Endothelial cell of hepatic sinusoid (primary cell): ENCODE data around the gene SYTL5.

Source experiments
- in situ Hi-C: cut with HindIII; loops from 2 replicates; pipeline ENCODE4 v1.10.0; 2017; ENCODE audit warnings: low sequenced_read_pairs

Gene SYTL5

GRCh38 chrX:38127961-38128360 is 121.6 kb downstream of the SYTL5 start:
- in situ Hi-C loops, result no loop called here

- in situ Hi-C loops, result no loop called here
Observed at GRCh38 chrX:38129366-38129765, 123.0 kb downstream of the SYTL5 start.

DNA sequence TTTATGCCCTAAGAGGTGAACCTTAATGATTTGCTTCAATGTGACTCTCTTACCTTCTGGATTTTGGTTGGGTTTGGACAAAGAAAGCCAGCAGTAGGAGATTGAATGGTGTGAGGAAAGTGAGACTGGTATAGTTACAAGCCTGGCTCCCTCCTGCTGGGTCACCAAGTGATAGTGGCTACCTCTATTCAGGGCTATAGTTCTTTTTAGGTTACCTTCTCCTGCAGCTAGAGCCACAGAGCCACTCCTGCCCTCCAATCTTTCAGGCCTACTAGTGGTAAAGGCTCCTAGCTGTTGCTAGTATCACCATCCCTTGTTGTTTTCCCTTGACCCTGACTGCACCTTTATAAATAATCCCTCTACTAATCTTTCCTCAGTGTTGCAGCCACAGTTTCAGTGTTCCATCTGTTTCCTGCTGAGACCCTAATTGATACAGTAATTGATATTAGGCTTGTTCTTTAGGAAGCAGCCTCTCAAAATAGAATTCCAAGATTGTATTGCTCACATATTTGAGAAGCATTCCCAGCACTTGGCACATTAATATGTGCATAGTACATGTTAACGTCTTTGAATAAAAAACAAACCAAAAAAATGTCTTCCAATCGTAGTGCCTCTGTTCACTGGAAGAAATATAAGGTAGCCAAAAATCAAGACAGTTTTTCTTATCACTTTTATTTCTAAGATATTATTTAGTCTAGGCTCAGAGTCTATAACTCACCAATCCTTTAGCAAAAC is 132.0 kb downstream of the SYTL5 start:
- in situ Hi-C loops, result no loop called here

DNA sequence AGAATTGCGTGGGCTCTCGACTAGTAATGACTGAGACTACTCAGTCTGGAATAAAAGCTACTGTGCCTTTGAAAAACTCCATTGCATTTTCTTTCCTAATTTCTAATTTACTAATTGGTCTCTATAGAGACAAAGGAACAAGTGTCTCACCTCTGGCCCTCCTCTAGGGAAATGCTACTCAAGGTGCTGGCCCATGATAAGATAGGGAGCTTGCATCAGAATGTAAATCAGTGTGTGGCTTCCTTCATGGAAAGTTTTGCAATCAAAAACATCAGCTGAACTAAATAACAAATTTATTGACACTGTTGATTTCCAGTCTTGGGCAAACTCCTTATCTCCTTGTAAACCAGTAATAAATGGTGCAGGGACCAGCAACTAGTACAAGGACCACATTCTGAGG is 132.5 kb downstream of the SYTL5 start:
- in situ Hi-C loops, result no loop called here

DNA sequence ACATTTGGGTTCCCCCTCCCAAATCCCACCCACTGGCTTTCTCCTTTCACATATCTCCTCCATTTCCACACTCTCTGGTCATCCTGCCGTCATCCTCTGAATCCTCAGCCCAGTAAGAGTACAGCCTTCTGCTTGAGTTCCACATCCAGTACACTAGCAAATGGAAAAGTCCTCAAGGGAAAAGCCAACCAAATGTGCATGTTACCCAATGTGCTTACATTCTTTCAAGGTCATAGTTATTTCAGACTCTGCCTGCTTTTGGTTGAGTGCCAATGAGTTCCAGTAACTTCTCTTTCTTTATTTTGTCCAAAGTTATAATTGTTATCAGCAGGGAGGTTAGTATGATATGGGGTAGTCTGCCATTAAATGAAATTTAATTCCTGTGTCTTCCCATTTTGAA is 136.3 kb downstream of the SYTL5 start:
- in situ Hi-C loops, result no loop called here

DNA sequence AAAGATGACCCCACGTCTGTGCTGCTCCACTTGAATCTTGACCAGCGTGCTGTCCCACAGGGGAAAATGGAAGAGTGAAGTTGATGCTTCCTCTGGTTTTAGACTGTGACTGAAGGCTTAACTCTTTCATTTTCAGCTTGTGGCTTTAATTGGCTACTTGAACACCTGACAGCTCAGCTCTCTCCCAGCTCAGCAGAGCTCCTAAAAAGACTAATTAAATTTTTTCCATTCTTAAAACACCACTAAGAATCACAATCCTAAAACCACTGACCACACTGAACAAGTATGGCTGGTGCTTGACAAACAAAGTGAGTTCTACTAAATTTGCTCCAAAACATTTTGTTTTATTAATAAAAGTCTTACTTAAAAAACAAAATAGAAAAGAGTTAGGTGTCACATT is 142.7 kb downstream of the SYTL5 start:
- in situ Hi-C loops, result no loop called here

DNA sequence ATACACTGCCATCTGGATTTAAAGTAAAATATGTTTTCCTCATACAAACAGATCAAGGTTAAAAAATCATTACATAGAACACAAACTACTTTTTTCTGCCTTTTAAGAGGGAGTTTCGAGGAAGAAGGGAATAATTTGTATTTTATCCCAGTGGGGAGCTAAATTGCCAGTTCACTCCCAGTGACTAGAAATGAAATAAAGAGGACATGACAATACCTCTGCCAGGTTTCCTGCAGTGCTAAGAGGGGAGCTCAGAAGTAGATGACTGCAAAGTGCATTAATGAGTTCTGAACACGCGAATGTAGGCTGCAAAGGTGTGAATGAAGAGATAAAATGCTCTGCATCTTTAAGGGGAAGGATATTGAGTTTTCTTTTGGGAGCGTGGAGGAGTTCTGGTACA is 144.6 kb downstream of the SYTL5 start:
- in situ Hi-C loops, result no loop called here

- in situ Hi-C loops, result no loop called here
Observed at GRCh38 chrX:38151441-38151840, 145.1 kb downstream of the SYTL5 start.

- in situ Hi-C loops, result no loop called here
Observed at GRCh38 chrX:38154340-38154739, 148.0 kb downstream of the SYTL5 start.

DNA sequence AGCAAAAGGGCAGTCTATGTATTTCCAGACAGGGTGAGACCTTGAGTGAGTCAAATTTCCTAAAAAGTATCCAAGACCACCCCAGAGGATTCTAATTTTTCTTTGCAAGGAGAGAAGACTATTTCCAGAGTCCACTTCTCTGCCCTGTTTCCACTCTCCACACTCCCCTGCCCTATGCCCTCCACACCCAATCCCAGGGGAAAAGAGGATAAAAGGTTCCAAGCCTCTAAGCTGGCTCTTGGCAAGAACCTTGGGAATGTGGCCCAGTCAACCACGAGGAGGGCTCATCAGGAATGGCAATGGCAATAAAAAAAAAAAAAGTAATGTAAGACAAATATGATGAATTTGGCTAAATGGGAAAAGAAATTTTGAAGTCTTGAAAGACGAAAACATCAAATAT is 148.5 kb downstream of the SYTL5 start:
- in situ Hi-C loops, result no loop called here

- in situ Hi-C loops, result no loop called here
Observed at GRCh38 chrX:38156838-38157237, 150.5 kb downstream of the SYTL5 start.

GRCh38 chrX:38163193-38163592 is 156.8 kb downstream of the SYTL5 start:
- in situ Hi-C loops, result no loop called here

DNA sequence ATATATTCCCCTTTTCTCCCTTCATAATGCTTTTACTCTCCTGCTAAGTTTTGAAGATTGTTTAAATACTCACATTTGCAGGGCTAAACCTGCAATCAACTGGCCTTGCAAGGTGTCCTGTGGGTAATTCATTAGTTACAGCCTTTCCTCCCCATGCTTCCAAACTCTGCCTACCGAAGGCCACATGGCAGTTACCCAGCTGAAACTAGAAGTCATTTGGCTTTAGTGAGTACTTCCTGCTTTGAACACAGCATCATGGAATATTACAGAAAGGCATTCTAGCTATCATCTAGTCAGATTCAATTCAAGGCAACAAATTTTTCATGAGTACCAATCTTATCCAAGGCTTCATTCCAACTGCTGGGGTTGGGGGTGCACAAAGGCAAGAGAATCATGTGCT is 158.7 kb downstream of the SYTL5 start:
- in situ Hi-C loops, result no loop called here

- in situ Hi-C loops, result no loop called here
Observed at GRCh38 chrX:38166478-38167083, 160.2 kb downstream of the SYTL5 start.

GRCh38 chrX:38170556-38170955 is 164.2 kb downstream of the SYTL5 start:
- in situ Hi-C loops, result no loop called here

- in situ Hi-C loops, result no loop called here
Observed at GRCh38 chrX:38172596-38172995, 166.2 kb downstream of the SYTL5 start.

DNA sequence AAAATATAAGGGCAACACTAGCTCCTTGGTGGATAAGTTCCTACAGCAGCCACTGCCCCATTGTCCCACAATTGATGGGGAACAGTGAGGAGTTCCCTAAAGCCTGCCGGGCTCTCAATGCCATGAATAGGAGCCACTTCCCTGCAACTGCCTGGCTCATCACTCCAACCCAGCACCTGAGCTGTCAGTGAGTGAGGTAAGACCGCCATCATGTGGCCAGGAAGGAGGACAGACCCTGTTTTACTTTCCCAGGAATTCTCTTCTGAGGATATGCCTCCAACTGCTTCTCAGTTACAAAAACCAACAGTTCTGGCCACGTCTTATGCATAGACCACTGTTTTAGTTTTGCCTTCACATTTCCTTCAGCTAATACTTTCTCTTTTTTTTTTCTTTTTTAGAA is 168.8 kb downstream of the SYTL5 start:
- in situ Hi-C loops, result loop anchor here (5.0 kb wide), 1 partner anchor 243 kb away; no protein-coding TSS in a partner anchor

DNA sequence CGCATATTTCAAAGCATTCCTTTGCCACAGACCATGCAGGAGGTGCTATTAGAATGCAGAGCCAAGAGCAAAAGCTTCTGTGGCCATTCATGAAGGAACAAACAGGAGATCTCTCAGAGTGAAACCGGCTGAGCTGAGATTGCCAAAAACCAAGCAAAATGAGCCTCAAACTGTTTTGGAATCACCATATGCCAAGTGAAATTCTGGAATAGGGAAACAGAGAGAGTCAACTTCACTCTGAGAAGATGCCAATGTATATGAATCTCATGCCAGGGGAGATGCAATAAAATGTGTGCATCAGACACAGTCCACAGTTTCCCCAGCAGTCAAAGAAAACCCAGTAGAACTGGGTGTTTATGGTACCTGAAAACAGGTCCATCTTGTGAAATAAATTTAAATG is 172.0 kb downstream of the SYTL5 start:
- in situ Hi-C loops, result loop anchor here (5.0 kb wide), 1 partner anchor 246 kb away; no protein-coding TSS in a partner anchor
